GM12864 (cell line): Measurements from ENCODE around the gene ARHGAP27.

Experiments used
- DNase-seq: peaks from one replicate; pipeline ENCODE4 v3.0.0-alpha.2; 2011; ENCODE audit warnings: low read depth
- H3K4me3 ChIP-seq: 2 replicates; pipeline ENCODE4 v1.5.1; 2011; ENCODE audit warnings: mild to moderate bottlenecking, low read depth, low read length, control low read depth
- CTCF ChIP-seq: IDR thresholded peaks from 2 replicates; pipeline ENCODE4 v1.5.1; 2011; ENCODE audit warnings: low read depth, mild to moderate bottlenecking, moderate library complexity, low read length, control low read depth, inconsistent platforms; ENCODE audit errors: missing control alignments

Gene ARHGAP27

DNA sequence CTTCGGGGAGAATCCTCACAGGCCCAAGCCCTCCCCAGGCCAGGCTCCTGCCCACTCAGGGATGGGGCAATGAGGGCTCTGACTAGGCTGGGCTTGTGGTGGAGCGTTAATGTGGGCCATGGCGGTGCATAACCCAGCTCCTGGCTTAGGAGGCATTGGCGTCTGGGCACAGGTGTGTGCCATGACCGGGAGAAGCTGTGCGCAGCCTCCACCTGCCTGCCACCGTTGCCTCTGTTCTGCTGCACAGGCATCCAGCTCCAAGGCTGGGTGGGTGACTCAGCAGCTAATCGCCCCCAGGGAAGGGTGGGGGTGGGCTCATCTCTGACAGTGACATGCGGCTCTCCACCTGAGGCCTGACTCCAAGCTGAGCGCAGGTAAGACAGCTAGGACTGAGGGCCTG lies 3.5 kb upstream of the ARHGAP27 start:
- no peak overlapping the region for H3K4me3 ChIP-seq
- no peak for TF ChIP-seq CTCF
- DNase-seq: no peak

DNA sequence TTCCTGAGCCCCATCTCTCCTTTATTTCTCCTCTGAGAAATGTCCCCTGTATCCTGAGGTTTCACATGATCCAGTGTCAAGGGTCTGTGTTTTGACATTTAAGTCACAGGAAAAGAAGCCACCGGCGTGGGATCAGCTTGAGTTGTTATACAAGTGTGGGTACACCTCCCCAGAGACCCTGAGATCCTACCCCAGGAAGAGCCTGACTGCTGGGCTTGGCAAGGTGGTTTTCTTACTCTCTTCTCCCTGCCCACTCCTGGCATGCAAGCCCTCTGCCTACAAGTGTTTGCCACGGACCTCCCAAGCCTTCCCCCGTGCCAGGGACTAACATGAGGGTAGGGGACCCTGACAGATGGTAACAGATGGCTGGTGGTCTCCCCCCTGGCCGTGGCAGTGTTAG lies 2.8 kb upstream of the ARHGAP27 start:
- no peak for DNase-seq
- TF ChIP-seq CTCF: no peak
- H3K4me3 ChIP-seq: no peak overlapping the region

GRCh38 chr17:45433159-45433535 lies 477 bp upstream of the ARHGAP27 start:
- TF ChIP-seq CTCF: no peak
- no peak overlapping the region for H3K4me3 ChIP-seq
- no peak for DNase-seq

DNA sequence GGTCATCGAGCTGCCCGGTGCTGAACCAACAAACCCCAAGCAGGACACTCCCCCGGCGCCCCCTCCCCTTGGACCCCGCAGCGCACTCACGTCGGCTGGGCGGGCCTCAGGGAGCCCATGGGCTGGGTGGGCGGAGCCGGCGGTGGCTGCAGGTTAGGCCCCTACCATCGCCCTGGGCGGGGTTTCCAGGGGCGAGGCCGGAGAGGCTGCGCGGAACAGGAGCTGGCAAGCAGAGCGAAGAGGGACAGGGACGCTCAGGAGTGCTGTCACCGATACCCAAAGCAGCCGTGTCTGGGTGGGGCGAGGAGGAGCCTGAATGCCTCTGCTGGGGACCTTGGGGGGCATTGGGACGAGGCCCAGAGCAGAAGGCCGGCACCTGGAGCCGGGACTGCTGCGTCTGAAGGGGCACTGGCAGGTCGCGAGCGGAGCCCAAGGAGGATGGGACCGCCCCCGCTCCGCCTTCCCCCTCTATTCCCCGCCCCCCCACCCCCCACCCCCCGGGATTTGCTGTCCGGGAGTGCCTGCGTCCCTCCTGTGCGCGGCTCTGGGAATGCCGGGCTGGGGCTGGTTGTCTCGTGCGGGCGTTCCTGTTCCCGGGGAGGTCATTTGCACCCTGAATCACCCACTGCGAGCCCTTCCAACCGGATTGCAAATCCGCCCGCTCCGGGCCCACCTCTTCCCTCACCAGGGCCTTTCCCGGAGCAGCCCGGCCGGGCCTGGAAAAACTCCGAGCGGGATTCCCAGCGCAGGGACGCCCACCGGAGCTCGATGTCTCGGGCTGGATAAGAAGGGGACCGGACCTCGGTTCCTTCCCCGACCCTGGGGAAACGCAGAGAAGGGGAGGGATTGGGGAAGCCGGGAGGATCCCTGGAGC lies 902 bp downstream of the ARHGAP27 start:
- no peak for TF ChIP-seq CTCF
- H3K4me3 ChIP-seq: peak overlapping the region; percentile 47
- DNase-seq: no peak

DNA sequence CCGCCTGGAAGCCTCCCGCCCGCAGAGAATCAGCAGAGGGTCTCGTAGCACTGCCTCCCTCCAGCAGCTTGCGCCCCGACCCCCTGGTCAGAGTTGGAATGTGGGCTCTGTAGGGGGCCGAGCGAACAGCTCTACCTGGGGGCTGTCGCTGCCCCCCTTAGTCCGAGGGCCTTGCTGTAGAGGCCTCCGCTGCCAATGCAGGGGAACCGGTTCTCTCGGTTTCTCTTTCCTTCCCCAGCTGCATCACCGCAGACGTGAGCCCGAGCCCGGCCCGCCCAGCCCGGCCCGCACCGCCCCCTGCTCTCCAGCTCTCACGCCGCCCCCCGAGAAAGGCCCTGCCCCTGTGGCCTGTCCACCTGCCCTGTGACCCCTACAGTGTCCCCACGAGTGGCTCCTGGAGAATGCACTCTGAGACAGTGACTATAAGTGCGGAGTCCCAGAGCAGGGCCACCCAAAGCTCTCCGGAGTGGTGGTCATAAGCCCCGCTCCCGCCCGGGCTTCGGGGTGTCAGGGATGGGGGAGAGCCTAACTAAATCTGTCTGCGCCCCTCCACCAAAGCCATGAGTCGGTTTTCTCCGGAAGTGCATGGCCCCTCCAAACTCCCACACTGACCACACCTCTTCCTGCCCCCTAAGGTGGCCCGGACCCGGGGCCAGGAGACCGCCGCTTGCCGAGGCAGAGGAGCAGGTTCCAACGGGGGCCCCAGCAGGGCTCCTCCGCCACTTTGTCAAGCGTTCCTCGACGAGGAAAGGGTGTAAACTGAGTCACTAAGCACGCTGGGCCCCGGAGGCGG lies 1.7 kb downstream of the ARHGAP27 start:
- TF ChIP-seq CTCF: no peak
- no peak for DNase-seq
- H3K4me3 ChIP-seq: peak overlapping the region; percentile 47

- no peak for TF ChIP-seq CTCF
- DNase-seq: no peak
- H3K4me3 ChIP-seq: peak overlapping the region; percentile 47
Measured at GRCh38 chr17:45430006-45430737, 2.5 kb downstream of the ARHGAP27 start.
